HG03159 (cell line): ENCODE data around the gene DGKQ.

Experiments used
- ATAC-seq: cut with Tn5 transposase; IDR thresholded peaks from one replicate; pipeline ENCODE4 v1.9.1; 2021; ENCODE audit warnings: mild to moderate bottlenecking, moderate library complexity; ENCODE audit not compliant: unreplicated experiment

The DGKQ gene

DNA sequence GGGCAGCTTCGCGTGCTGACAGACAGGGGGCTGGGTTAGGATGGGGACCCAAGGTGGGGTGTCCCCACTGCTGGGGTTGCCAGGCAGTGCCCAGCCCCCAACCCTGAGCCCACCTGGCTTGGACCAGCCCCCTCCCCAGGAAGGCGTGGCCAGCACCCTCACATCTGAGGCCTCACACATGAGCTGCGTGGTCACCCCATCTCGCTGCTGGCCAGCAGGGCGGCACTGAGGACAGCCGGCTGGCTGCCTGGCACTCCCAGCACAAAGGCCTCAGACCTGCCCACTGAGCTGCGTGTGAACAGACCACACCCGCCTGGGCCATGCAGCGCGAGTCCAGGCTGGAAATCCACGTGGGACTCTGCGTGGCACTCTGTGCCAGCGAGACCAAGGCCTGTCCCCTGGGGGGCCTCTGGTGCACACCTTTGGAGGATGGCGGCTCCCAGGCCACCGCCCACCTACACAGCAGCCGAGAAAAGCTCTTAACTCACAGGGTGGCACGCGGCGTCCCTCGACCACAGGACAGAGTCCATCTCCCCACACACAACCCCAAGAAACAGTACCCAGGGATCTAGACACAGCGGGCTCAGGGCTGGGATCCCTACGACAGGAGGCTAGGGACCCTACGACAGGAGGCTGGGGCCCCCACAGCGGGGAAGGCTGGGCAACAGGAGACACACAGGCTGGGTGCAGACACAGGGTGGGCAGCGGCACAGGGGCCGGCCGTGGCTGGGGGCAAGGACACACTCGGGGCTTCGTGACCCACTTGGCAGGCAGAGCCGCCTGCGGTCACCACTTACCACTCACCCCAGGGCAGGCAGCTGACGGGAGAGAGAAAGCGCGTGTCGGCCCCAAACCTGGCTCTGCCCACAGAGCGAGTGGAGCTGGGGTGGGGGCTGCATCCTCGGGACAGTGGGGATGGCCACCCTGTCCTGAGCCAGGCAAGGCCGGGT, 9.8 kb downstream of the DGKQ start:
- no peak for ATAC-seq

DNA sequence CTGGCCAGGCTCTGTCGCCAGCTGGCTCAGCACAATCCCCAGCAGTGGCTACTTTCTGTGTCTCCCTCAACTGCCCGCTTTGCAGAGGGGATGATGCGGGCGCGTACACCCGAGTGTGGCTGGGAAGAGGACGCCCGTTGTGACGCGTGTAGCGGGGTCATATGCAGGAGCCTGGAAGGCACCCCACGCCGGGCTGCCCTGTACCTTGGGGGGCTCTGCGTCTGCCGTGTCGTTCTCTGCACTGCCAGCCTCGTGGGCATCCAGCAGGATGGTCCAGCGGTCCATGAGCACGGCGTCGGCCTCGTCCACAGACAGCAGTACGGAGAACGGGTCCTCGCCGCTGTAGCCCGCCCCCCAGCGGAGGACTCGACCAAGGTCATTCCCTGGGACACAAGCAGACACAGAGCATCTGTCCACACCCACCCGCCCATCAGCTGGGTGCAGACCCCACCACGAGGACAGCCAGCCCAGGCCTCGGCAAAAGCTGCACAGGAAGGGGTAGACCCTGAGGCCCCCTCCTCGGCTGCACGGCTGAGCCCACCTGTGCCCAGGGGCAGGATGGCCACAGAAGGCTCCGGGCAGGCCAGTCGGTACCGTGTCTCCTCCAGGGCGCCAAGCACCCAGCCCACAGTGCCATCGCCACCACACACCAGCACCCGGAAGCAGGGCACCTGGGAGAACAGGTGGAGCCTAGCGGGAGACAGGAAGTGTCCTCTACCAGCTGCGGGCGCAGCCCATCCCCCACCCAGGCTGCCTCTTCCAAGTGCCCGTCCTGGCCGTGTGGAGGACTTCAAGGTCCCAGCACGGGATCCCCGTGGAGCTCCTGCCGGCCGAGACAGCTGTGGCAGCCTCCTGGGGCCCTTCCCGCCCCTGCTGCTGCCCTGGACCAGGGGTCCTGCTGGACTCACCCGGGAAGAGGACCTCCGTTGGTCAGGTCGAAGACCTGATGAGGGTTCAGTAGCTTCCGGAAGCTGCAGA, 10.8 kb downstream of the DGKQ start:
- ATAC-seq = no peak

DNA sequence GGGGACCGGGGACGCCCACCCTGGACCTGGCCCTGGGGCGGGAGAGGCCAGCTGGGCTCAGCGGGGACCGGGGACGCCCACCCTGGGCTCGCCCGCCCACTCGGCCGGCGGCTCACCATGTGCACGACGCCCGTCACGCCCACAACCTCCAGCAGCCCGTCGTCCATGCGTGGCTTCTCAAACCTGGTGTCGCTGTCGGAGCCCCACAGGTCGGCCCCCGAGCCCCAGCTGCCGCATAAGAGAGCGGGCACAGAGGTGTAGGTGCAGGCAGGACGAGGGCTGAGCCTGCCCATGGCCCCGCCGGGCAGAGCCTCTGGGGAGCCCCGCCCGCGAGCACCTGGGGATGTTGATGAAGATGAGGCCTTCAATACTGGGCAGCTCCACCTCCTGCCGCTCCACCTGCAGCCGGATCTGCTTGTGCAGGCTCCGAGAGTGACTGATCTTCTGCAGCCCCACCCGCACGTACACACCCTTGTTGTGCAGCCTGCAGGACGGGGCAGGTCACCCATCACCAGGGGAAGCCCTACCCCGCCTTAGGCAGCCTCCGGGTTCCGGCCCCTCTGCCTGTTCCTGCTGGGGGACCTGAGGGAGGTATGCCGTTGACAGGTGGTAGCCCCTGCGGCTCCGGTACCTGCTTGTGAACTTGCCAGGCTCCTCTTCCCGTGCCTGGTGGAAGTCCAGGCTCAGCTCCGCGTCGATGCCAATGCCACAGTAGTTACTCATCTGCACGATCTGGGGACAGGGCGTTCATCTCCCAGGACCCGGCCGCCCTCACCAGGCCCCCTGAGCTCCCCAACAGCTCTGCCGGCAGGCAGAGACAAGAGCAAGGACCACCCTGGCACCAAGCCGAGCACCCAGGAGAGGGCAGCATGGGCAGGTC, 11.8 kb downstream of the DGKQ start:
- no peak for ATAC-seq

DNA sequence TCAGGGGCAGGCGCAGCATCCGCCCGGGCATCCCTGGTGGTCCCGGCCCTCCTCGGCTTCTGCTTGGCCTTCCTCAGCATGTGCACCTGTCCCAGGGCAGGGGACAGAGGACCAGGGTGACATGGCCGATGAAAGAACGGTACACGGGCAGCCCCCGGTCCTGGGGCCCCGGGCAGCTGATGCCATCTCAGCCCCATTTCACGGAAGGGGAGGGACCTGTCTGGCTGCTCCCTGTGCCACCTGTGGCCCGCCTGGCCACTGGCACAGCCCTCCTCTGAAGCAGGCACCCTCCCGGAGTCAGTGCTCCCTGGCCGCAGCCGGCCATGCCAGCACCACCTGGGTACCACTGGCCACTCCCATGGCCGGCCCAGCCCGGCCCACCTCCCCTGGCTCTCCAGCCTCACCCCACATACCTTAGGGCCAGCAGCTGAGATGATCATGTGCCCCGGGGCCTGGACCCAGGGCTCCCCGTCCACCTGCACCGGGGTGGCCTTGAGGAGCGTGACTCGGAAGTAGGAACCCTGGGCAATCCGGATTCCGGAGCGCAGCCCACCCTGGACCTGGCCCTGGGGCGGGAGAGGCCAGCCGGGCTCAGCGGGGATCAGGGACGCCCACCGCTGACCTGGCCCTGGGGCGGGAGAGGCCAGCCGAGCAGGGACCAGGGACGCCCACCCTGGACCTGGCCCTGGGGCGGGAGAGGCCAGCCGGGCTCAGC, 12.6 kb downstream of the DGKQ start:
- ATAC-seq = no peak

DNA sequence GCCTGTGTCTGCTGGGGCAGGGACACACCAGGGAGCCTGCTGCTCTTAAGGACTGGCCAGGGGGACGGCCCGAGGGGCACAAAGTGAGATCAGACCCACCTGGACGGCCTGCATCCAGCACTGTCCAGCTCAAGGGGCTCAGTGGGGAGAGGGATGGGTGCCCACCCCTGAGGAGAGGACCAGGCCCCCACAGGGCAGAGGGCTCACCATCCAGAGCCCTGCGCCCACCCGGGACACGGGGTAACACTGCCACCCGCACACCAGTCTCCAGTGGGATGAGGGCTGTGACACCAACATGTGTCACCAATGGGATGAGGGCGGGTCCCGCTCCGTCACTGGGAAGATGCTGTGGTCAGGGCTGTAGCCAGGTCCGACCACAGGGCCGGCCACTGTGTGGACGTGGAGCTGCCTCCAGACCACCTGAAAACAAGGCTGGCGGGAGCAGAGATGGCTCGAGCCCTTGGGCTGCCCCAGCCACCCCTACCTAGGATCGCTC, 13.2 kb downstream of the DGKQ start:
- no peak for ATAC-seq

DNA sequence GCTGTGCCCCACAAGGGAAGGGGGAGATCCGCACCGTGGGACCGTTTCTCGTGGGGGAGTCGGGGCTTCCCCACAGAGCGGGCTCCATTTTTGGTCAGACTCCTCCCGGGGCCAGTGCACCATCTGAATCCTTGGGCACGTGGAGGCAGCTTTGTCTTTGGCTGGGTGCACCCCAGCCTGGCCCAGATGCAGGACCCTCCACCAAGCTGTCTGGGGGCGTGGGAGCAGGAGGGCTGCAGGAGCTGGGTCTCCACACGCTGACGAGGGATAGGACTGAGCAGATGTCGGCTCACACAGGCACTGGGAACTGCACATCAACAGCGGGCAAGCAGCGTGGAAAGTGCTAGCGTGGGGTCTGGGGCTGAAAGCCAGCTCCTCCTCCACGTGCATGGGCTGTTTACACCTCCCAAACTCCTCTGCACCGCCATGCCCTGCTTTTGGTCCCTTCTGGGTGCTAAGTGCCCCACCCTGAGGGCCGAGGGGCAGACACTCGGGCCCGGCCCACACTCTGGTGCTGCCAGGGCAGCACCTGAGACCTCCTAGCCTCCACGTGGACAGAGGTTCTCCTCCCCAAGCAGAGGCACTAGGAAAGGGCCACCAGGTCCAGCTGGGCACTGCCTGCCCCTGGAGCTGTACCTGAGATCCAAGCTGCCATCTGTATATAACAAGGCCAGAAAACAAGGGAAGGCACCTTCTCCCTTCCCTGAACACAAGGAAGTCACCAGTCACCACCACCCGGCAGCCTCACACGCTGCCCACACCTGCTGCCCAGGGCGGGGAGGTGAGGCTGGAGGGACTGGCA, 13.8 kb downstream of the DGKQ start:
- ATAC-seq = no peak

DNA sequence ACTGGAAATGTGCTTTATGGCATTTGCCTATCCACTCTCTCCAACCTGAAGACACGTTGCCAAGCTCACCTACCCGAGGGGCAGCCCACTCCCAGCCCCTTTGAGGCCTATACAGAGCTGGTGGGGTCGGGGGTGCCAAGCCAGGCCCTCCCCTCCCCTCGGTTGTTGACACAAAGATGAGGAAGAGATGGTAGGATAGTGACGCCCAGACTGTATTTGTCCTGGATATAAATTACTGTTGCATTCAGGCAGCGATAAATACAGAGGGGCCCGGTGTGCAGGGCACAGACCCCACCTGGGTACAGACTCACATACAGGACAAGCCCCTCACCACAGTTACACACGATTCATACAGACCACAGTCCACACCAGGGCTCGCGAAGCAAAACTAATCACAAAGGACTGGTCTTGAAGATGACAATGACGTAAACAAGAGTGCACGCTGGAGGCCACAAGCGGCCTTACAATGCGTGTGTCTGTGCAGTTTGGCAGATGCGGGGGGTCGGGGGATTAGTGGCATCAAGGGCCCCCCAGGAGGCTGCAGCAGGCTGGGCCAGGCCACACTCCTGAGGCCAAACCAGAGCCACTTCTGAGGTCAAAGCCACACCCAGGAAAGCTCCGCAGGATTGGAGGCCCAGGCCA, 14.6 kb downstream of the DGKQ start:
- no peak for ATAC-seq

DNA sequence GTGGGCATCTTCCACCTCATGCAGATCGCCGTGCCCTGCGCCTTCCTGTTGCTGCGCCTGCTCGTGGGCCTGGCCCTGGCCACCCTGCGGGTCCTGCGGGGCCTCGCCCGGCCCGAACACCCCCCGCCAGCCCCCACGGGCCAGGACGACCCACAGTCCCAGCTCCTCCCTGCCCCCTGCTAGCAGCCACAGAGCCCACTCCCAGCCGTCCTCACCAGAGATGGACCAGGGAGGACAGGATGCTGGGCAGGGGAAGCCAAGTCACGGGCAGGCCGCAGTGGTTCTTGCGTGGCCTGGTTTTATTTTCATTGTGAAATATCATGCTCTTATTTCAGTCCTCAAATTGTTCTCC, 15.1 kb downstream of the DGKQ start:
- ATAC-seq = no peak

DNA sequence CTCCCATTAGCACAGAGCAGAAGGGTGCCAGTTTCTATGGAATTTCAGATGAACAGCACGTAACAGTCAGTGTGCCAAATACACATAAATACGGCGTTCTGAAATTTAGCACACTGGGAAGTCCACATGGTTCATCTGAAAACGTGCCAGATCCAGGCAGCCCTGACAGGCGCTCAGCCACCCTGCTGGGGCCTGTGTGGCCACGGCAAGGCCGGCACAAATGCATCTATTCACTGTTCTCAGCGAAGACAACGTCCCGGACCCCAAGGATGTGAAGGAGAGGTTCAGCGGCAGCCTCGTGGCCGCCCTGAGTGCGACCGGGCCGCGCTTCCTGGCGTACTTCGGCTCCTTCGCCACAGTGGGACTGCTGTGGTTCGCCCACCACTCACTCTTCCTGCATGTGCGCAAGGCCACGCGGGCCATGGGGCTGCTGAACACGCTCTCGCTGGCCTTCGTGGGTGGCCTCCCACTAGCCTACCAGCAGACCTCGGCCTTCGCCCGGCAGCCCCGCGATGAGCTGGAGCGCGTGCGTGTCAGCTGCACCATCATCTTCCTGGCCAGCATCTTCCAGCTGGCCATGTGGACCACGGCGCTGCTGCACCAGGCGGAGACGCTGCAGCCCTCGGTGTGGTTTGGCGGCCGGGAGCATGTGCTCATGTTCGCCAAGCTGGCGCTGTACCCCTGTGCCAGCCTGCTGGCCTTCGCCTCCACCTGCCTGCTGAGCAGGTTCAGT, 15.6 kb downstream of the DGKQ start:
- no peak for ATAC-seq

DNA sequence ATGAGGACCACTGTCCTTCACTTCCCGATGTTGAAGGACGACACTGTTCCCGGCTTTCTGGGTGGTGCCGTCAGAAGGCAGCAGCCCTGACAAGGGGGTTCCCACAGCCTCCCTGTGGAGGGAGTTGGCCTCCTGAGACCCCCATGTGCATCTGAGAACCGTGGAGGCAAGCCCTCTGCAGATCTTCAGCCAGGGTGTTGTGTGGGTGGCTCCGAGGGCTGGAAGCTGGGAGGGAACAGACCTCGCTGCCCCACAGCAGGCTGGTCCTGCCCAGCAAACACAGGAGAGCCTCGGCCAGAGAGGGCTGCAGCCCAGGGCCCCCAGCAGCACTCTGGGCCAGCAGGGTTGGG, 16.2 kb downstream of the DGKQ start:
- ATAC-seq = no peak

DNA sequence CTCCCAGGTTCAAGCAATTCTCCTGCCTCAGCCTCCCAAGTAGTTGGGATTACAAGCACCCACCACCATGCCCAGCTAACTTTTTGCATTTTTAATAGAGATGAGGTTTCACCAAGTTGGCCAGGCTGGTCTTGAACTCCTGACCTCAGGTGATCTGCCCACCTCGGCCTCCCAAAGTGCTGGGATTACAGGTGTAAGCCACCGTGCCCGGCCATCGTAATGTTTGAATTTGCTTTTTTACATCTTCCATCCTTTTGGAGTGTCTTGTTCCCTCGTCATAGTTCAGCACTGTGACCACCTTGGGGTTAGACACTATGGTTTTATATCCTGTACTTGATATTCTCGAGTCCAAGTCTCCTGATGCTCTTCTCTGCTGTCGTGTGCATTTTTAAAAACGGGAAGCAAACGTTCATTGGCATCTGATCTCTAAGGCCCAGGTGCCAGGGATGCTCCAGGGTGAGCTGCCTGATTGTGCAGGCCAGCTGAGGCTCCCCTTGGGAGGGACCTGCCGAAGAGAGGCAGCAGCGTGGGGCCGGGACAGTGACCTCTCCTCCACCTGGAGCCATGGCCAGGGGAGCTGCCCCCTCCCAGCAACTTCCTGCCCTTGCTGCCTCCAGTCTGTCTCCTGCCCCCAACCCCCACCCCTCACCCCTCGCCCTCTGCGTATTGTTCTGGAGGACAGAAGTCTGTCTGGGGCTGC, 16.7 kb downstream of the DGKQ start:
- no peak for ATAC-seq

DNA sequence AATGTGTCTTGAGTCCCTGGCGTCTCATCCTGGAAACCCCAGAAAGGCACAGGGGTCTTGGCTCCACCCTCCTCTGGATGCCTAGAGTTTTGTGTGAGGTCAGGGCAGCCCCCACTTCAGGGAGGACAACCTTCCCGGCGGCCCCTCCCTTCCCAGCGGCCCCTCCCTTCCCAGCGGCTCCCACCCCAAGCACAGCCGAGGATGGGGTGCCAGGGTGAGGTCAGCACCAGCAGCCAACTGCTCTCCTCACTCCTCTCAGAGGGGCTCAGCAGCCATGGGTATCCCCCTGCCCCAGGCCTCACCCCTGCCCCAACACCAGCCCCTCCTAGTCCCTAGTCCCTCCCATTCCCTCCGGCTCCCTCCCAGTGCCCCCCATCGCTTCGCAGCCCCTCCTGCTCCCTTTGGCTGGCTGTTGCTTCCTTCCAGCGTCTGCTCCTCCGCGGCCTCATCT, 17.4 kb downstream of the DGKQ start:
- ATAC-seq = no peak

DNA sequence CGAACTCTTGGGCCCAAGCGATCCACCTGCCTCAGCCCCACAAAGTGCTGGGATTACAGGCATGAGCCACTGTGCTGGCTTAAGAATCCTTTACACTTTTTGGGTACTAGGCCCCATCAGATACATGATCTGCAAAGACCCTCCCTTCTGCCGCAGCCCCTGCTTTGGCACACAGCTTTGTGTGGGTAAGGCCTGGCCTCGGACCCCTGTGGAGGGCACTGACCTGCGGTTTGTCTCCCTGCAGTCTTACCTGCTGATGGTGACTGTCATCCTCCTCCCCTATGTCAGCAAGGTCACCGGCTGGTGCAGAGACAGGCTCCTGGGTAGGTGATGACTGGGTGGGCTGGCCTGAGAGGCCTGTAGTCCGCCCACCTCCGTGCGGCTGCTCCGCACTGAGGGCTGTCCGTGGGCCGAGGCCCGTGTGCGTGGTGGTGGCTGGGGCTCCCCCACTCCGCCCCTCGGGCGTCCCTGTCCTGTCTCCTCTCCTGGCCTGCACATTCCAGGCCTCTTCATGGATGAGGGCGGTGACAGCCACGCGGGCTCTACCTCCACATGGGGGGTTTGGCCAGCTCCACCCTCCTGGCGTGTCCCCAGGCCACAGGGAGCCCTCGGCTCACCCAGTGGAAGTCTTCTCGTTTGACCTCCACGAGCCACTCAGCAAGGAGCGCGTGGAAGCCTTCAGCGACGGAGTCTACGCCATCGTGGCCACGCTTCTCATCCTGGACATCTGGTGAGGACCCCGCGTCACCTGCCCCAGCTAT, 18.0 kb downstream of the DGKQ start:
- ATAC-seq = no peak

DNA sequence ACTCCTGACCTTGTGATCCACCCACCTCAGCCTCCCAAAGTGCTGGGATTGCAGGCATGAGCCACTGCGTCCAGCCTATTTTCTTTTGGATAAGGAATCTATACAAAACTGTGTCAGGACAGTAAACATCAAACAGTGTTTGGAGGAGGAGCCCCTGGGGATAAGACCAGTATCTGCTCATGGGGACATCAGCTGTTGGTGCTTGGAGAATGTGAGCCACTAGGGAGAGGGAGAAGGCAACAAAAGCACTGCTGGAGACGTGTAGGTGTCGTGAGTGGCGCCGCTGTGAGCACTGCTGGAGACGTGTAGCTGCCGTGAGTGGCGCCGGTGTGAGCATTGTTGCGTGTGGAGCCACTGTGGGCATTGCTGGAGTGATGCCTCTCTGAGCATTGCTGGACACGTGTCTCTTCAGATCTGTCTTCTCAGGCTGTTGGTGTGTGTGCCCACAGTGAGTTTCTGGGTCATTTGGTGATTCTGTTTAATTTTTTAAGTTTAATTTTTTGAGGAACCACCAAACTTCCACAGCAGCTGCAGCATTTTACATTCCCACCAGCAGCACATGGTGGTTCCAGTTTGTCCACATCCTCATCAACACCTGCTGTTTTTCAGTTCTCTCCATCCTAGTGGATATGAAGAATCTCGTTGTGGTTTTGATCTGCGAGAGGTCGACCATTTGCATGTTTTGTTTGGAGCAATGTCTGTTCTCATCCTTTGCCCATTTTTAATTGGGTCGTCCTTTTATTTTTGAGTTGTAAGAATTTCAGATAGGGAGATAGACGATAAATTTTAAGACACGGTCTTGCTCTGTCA, 19.0 kb downstream of the DGKQ start:
- no peak for ATAC-seq

DNA sequence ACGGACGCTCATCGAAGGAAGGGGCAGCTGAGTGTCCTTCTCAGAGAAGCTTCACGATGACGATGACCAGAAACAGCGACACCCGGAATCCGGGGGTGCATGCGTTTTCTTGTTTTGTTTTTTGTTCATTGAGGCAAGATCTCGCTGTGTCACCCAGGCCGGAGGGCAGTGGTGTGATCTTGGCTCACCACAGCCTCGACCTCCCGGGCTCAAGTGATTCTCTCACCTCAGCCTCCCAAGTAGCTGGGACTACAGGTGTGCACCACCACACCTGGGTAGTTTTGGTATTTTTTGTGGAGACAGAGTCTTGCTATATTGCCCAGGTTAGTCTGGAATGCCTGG, 19.8 kb downstream of the DGKQ start:
- no peak for ATAC-seq
